OCI-LY3 (cell line): ENCODE measurements around the gene S100A16.

Experiments
- H2AFZ ChIP-seq: fragments of 200-600, 300-600 bp; shearing (Covaris generic); 2 replicates; pipeline ENCODE4 v1.6.0; 2014; ENCODE audit warnings: antibody characterized with exemption, low read depth, low read length
- H3K27ac ChIP-seq: fragments of 200-600, 300-600 bp; sonication (generic); 2 replicates; pipeline ENCODE4 v1.5.1; 2014; ENCODE audit warnings: mild to moderate bottlenecking, low read length, moderate library complexity, mixed read lengths
- H3K27me3 ChIP-seq: fragments of 200-600, 300-600 bp; sonication (generic); 2 replicates; pipeline ENCODE4 v1.6.1; 2014; ENCODE audit warnings: low read depth, low read length, mixed read lengths
- H3K36me3 ChIP-seq: fragments of 200-600, 300-600 bp; sonication (generic); replicated peaks from 2 replicates; pipeline ENCODE3; 2014; ENCODE audit warnings: low read depth, low read length, mixed read lengths
- H3K4me1 ChIP-seq: fragments of 300-600, 200-600 bp; sonication (generic); 2 replicates; pipeline ENCODE4 v1.6.1; 2014; ENCODE audit warnings: low read length, mixed read lengths
- H3K4me2 ChIP-seq: fragments of 200-600, 300-600 bp; sonication (generic); 2 replicates; pipeline ENCODE4 v1.6.1; 2014; ENCODE audit warnings: low read length, mixed read lengths
- H3K4me3 ChIP-seq: fragments of 300-600, 200-600 bp; sonication (generic); 2 replicates; pipeline ENCODE4 v1.5.1; 2014; ENCODE audit warnings: antibody characterized with exemption, mild to moderate bottlenecking, low read length, moderate library complexity
- H3K79me2 ChIP-seq: fragments of 300-600, 200-600 bp; shearing (Covaris generic); 2 replicates; pipeline ENCODE4 v1.6.1; 2014; ENCODE audit warnings: mild to moderate bottlenecking, low read length, mixed read lengths
- H3K9ac ChIP-seq: fragments of 300-600, 200-600 bp; shearing (Covaris generic); 2 replicates; pipeline ENCODE4 v1.6.0; 2014; ENCODE audit warnings: mild to moderate bottlenecking, low read length, moderate library complexity
- H3K9me3 ChIP-seq: fragments of 200-600, 300-600 bp; shearing (Covaris generic); 2 replicates; pipeline ENCODE4 v1.6.1; 2014; ENCODE audit warnings: low read length, mixed read lengths; ENCODE audit not compliant: insufficient read depth
- H4K20me1 ChIP-seq: fragments of 200-600, 300-600 bp; sonication (generic); 2 replicates; pipeline ENCODE4 v1.6.1; 2016; ENCODE audit warnings: low read length, mixed read lengths; ENCODE audit not compliant: insufficient read depth
- CTCF ChIP-seq: fragments of 200-600, 300-600 bp; sonication (generic); IDR thresholded peaks from 2 replicates; pipeline ENCODE4 v1.5.1; 2014; ENCODE audit warnings: antibody characterized with exemption, low read length, low read depth
- EZH2phosphoT487 ChIP-seq: fragments of 200-600 bp; shearing (Covaris generic); IDR thresholded peaks from 2 replicates; pipeline ENCODE4 v1.6.1; 2018; ENCODE audit warnings: antibody characterized with exemption, mixed run types, low read depth

Gene S100A16

GRCh38 chr1:153659175-153659534 lies 46.2 kb upstream of the S100A16 start:
- no peak overlapping the region for H2AFZ ChIP-seq
- no peaks in the 10 kb centered on the region for H3K27me3 ChIP-seq
- H3K27ac ChIP-seq = peak overlapping the region; percentile 75
- TF ChIP-seq EZH2phosphoT487 (no peak), CTCF (no peak)
- H3K36me3 ChIP-seq = peaks cover 34% of the 10 kb centered on the region
- peak overlapping the region; percentile 76 for H3K4me2 ChIP-seq
- H3K9ac ChIP-seq = peak overlapping the region; percentile 80
- peaks cover 16% of the 10 kb centered on the region for H3K79me2 ChIP-seq
- H3K9me3 ChIP-seq = no peaks in the 10 kb centered on the region
- H3K4me1 ChIP-seq = peaks cover 13% of the 10 kb centered on the region
- peak overlapping the region; percentile 83 for H3K4me3 ChIP-seq
- H4K20me1 ChIP-seq = no peaks in the 10 kb centered on the region

DNA sequence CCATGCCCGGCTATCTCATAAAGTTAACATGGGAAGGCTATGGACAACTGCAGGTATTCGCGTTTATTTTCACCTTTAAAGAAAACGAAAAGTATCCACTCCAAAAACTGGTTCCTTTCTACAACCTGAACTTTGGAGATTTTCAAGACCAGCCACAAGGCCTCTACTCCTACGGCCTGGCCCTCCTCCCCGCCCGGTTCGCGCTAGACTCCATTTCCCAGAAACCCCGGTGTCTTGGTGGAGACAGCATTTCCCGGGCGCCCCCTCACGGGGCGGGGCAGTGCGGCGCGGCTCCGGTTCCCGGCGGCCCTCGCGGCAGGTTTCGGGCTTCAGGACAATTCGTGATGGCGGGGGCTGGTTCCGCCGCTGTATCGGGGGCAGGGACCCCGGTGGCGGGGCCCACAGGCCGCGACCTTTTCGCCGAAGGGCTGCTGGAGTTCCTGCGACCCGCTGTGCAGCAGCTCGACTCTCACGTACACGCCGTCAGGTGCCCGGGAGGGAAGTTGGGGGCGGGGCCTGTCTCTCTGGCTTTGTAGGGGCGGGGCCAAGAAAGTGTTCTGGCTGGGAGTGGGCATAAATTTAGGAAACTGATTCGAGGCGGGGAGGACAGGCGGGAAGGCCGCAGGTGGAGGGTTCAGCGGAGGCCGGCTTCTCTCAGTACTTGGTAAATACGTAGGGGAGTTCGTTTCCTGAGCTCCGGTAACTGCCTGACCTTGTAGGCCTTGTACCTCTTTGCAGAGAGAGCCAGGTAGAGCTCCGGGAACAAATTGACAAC lies 45.6 kb upstream of the S100A16 start, which contains the start of gene SNAPIN:
TSS of gene SNAPIN (plus strand) at position 304 of the 775 bp plus-strand sequence. CDS start at position 345, 41 bp downstream.
- Histone ChIP-seq H3K4me2 (peak within 1 kb of the TSS; percentile 76), H3K36me3 (peaks cover 28% of the 10 kb centered on the region), H4K20me1 (no peaks in the 10 kb centered on the region), H3K79me2 (peaks cover 16% of the 10 kb centered on the region), H3K4me1 (peaks cover 13% of the 10 kb centered on the region), H3K9me3 (no peaks in the 10 kb centered on the region), H3K27me3 (no peaks in the 10 kb centered on the region), H3K27ac (peak within 1 kb of the TSS; percentile 75), H3K9ac (peak within 1 kb of the TSS; percentile 80), H3K4me3 (peak within 1 kb of the TSS; percentile 83), H2AFZ (peak within 1 kb of the TSS; percentile 84)
- no peak for TF ChIP-seq EZH2phosphoT487
- TF ChIP-seq CTCF = no peak

- Histone ChIP-seq H3K36me3 (no peaks in the 10 kb centered on the region), H3K4me1 (peaks cover 18% of the 10 kb centered on the region), H3K79me2 (peaks cover 16% of the 10 kb centered on the region), H3K27ac (no peak overlapping the region), H3K9me3 (no peaks in the 10 kb centered on the region), H3K27me3 (no peaks in the 10 kb centered on the region), H3K4me3 (no peak overlapping the region), H4K20me1 (no peaks in the 10 kb centered on the region), H3K9ac (no peak overlapping the region), H2AFZ (no peak overlapping the region), H3K4me2 (no peak overlapping the region)
- TF ChIP-seq EZH2phosphoT487 = no peak
- no peak for TF ChIP-seq CTCF
Measured at GRCh38 chr1:153655333-153655732, 42.4 kb upstream of the S100A16 start.

- TF ChIP-seq CTCF = no peak
- TF ChIP-seq EZH2phosphoT487 = no peak
- Histone ChIP-seq H3K79me2 (no peaks in the 10 kb centered on the region), H3K27me3 (no peaks in the 10 kb centered on the region), H4K20me1 (no peaks in the 10 kb centered on the region), H2AFZ (peak overlapping the region; percentile 61), H3K4me1 (peaks cover 8% of the 10 kb centered on the region; the same call in 1 of the 2 replicates), H3K27ac (no peak overlapping the region), H3K36me3 (peaks cover 2% of the 10 kb centered on the region), H3K4me2 (peak overlapping the region; percentile 1; the same call in 1 of the 2 replicates), H3K9me3 (no peaks in the 10 kb centered on the region), H3K4me3 (no peak overlapping the region), H3K9ac (no peak overlapping the region)
Measured at GRCh38 chr1:153652805-153653500, 40.0 kb upstream of the S100A16 start.
